Measurements from ENCODE around the gene KIF13A.

DNA sequence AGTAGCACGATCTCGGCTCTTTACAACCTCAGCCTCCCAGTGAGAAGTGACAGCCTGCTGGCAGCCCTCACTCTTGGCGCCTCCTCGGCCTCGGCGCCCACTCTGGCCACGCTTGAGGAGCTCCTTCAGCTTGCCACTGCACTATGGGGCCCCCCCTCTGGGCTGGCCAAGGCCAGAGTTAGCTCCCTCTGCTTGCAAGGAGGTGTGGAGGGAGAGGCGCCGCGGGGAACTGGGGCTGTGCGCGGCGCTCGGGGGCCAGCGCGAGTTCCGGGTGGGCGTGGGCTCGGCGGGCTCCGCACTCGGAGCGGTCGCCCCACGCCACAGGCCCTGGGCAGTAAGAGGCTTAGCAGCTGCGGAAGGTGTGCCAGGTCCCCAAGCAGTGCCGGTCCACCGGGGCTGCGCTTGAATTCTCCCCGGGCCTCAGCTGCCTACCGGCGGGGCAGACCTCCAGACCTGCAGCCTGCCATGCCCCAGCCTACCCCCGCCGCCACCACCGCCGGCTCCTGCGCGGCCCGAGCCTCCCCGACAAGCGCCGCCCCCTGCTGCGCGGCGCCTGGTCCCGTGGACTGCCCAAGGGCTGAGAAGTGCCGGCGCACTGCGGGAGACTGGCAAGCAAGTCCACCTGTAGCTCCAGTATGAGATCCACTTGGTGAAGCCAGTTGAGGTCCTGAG is 258.7 kb downstream of the KIF13A start:
- TF ChIP-seq, protein P1, sequence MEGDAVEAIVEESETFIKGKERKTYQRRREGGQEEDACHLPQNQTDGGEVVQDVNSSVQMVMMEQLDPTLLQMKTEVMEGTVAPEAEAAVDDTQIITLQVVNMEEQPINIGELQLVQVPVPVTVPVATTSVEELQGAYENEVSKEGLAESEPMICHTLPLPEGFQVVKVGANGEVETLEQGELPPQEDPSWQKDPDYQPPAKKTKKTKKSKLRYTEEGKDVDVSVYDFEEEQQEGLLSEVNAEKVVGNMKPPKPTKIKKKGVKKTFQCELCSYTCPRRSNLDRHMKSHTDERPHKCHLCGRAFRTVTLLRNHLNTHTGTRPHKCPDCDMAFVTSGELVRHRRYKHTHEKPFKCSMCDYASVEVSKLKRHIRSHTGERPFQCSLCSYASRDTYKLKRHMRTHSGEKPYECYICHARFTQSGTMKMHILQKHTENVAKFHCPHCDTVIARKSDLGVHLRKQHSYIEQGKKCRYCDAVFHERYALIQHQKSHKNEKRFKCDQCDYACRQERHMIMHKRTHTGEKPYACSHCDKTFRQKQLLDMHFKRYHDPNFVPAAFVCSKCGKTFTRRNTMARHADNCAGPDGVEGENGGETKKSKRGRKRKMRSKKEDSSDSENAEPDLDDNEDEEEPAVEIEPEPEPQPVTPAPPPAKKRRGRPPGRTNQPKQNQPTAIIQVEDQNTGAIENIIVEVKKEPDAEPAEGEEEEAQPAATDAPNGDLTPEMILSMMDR (IDR thresholded peaks at IDR 0.05), result no peak
- TF ChIP-seq POLR2AphosphoS5 (IDR thresholded peaks at IDR 0.05; ENCODE audit: low read depth, low read length), result no peak
- TF ChIP-seq TCF7L2 (IDR thresholded peaks at IDR 0.05; ENCODE audit: low read depth, low read length), result no peak
- TF ChIP-seq REST (IDR thresholded peaks at IDR 0.05; ENCODE audit: insufficient read depth in 1 of 2, low read depth in 2 of 2, low read length in 1 of 2), result no peak
- TF ChIP-seq SIN3A (IDR thresholded peaks at IDR 0.05; ENCODE audit: borderline replicate concordance, insufficient read depth, low read depth, low read length), result no peak

Measured in Panc1 (cell line).